ENCODE data around the gene ADSS1.

Gene ADSS1

DNA sequence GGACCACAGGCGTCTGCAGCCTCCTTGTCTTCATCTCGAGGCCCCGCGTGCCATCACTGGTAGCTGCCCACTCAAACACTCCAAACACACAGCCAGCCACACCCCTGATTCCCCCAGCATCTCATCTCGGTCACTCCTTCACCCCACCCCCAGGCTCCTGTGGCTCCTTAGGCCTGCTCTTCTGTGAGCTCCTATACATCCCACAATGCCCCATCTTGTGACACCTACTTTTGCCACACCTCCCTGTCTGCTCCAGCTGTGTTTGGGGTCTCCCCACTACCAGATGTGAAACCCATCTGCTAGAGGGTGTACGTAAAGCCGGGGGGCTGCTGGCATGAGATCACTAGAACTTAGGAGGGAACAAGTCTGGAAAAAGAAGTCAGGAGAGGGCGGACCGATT lies 67.4 kb downstream of the ADSS1 start:
- no peak for DNase-seq

DNA sequence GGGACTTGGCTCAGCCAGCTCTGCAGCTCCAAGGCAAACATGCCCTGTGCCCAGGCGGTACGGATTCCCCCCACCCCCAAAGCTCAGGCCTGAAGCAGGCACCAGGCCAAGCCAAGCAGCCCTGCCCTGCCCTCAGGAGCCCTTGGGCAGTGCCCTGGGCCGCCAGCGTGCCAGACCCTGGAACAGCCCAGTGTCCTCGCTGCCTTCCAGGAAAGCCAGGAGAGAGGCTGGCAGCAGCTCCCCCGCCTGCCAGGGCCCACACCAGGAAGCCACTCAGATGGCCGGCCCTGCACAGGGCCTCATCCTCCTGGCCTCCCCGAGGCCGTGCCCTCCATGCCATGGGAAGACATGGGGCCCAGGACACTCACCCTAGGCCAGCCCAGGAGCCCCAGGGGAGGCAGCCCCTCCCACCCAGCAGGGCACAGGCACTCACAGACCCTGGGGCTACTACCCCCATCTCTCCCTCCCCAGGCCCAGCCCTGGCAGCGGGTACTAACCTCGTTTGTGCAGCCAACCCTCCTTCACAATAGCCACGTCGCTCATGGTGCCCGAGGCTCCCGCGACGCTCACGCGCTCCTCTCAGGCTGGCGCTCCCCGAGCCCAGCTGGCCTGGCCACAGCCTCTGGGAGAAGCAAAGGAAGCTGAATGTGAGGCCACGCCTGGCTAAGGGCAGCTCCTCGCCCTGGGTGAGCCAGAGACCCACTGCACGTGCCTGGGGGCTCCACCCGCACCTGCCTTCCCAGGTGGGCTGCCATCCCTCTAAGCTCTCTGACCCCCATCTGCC lies 68.3 kb downstream of the ADSS1 start:
- DNase-seq, result peak in 2 of 58 donors; percentile 28 to 40

DNA sequence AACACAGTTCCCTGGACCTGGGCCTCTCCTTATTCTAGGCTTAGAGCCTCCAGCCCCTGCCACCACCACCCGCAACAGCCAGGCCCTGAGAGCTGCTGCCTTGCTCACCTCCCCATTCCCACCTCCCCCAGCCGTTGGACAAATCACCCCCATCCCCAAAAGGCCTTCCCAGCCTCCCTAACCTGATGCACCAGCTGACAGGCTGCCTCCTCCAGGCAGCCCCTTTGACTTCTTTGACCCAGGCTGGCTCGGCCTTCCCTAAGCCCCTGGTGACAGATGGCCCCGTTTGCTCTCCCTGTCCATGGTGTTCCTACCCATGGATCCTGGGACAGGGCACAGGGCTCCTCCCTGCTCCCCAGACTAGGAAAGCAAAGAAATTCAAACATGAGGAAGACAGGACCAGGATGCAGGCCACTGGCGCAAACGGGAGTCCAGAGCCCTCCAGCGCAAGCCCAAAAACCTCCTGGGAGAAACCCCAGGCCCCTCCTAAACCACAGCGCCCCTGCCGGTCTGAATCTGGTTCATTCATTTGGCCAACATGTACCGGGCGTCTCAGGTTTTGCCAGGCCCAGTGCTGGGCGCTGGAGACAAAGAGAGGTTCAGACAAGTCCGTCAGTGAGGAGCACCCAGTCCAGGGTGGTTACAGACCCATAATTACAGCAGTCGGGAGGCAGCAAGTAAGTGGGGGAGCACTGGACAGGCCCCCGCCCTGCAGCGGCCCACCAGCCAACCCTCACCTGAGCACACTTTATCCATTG lies 69.1 kb downstream of the ADSS1 start:
- no peak for DNase-seq

DNA sequence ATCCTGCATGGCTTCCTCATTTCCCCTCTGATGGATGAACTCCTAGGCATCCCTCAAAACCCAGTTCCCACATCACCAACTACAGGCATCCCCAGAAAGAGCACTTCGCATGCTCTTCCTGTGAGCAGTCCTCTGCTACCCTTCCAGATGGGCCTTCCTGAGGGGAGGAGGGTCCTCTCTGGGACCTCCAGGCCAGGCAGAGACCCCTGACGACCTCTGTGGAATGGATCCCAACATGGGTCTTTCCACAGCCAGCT lies 69.6 kb downstream of the ADSS1 start:
- DNase-seq, result no peak

DNA sequence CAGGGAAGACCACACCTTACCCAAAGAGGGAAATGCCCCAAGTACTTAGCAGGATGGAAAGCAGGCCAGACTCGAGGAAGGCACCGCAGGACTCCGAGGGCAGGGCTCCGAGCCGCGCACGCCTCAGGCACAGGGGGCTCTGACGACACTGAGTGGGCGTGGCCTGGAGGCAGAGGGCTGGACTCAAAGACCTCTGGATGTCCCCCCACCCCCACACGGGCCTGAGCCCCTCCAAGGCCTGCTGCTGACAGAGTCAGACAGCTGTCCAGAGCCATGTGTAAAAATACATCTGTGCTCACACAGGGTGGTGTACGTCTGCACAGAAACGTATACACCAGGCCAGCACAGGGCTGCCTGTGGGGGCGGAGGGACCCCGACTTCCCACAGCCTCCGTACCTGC lies 70.1 kb downstream of the ADSS1 start:
- no peak for DNase-seq

DNA sequence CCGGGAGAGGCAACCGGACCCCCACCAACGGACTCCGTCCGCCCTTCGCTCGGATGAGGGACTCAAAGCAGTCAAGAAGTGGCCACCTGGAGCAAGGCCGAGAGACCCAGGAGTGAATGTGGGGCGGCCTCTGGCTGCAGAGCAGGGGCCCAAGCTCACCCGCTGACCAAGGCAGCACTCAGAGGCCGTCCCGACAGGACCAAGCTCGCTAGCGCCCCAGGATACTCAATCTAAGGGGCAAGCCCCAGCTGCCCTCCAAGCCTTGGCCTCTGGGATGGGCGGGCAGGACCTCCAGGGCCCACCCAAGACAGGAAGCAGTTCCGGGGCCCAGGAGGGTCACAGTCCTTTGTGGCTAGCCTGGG lies 70.6 kb downstream of the ADSS1 start:
- no peak for DNase-seq

DNA sequence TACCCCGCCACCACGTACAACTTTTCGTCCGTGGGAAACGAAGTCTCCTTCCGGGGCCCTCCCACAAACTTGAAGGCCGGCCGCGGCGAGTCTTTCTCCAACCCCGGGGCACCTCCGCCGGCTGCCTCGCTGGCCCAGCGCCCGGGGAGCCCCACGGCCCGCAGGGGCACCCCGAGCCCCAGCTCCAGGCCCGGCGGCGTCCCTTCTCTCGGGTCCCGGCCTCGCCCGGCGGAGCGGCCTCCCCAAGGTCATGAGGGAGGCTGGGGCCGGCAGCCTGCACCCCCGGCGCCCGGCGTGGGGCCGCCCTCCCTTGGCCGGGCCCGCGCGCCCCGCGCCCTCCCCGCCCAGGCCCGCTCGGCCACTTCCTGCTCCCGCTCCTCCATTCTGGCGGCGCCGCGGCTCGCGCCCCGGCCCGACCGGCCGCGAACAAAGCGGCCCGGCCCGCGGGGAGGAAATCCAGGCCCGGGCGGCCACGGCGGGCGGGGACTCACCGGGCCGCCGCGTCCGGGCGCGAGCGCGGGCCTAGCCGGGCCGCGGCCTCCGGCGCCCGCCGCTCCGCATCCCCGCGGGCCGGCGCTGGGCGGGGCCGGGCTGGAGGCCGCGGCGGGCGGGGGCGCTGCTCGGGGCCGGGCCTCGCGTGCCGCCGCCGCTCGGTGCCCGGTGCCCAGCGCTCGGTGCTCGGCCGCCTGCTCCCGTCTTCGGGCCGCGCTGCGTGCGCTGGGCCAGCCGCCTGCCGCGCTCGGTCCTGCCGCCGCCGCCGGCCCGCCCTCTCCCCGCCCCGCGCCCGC lies 71.2 kb downstream of the ADSS1 start, which contains the start of gene AKT1:
AKT1 (minus strand) TSS at position 756 of the 788 bp plus-strand sequence. CDS start 3,105 bp downstream, outside the sequence.
- DNase-seq, result no peak

DNA sequence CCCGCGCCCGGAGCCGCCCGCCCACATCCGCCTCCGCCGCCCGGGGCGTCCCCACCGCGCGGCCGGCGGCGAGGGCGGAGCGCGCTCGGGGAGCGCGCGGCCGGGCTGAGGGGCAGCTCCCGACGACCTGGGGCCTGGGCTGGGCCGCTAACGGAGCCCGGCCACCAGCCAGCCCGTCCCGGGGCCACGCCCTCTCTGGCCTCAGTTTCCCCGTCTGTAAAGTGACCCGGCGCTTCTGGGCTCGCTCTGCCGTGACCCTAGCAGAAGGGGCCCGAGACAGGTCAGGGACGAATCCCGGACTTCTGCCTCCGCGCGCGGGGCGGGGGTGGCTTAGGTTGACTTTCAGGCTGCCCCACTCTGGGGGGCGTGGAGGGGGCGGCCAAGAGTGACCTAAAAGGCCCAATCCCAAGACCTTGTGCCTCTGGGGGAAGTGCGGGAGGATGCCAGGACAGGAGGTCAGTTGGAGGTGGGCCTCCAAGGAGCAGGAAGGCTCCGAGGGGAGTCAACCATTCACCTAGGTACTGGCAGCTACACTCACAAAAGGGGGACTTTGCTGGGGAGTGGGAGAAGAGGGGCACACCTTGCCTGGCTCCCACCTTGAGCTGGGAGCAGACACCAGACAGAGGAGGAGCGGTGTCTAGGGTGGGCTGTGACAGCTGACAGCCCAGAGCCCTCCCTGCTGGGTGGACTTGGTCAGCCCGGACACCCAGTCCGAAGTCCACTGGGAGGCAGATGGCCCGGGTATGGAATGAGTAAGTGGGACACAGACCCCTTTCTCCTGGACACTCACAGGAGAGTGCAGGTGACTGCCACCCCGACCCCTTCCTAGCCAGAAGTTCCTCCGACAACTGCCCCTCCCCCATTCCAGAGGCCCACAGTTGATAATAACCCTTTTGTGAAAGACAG lies 72.0 kb downstream of the ADSS1 start:
- DNase-seq, result peak in 17 of 58 donors; percentile 15 to 56 (median 35)

DNA sequence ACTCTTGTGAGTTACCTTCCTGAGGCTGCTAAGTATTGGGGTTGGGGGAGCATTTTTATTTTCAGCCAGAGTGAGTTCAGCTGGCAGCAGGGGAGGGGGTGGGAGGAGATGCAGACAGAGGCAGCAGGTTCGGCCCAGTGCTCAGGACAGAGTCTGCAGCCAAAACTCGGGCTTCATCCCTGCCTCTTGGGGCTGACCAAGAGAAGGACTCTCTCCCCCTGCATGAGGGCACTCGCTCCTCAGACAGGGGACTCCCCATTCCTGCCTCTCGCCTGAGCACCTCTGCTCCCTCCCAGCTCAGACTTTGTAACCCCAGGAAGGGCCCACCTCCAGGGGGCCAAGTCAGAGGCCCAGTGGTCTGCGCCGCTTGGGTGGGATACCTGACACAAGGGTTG lies 72.7 kb downstream of the ADSS1 start:
- no peak for DNase-seq

Measured in anterior cingulate cortex (tissue), 58 donors.